NCI-H146 treated with DMSO at 0.1 percent for 48 hours (cell line): ENCODE results near the gene NCK1.
A peak's percentile ranks its signal among the peaks of the same experiment; 100 is the strongest.
"Not testable (repeated sequence)": the region's sequence is repeated elsewhere in the genome, so short reads cannot be mapped to it uniquely, and the experiment has no call there.

Experiments used
- DNase-seq: peaks from one replicate; lab custom pipeline; 2025; ENCODE audit not compliant: unreplicated experiment; lab: John Stamatoyannopoulos, UW

Gene NCK1

GRCh38 chr3:136860541-136860940 lies 1.5 kb upstream of the NCK1 start:
- DNase-seq, result peak; percentile 93

GRCh38 chr3:136862617-136863322 lies 762 bp downstream of the NCK1 start:
- DNase-seq, result peak; percentile 73

DNA sequence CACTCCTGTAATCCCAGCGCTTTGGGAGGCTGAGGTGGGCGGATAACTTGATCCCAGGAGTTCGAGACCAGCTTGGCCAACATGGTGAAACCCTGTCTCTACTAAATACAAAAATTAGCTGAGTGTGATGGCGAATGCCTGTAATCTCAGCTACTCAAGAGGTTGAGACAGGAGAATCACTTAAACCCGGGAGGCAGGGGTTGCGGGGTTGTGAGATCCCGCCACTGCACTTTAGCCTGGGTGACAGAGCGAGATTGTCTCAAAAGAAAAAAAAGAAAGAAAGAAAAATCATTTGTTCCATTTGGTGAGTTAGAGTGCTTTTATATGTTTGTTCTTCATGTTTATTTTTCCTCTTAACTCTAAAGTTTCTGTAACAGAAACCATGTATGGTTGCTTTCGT lies 7.3 kb downstream of the NCK1 start:
- no peak for DNase-seq

DNA sequence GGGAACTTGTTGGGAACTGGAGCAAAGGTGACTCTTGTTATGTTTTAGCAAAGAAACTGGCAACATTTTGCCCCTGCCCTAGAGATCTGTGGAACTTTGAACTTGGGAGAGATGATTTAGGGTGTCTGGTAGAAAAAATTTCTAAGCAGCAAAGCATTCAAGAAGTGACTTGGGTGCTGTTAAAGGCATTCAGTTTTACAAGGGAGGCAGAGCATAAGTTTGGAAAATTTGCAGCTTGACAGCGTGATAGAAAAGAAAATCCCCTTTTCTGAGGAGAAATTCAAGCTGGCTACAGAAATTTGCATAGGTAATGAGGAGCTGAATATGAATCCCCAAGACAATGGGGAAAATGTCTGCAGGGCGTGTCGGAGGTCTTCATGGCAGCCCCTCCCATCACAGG lies 10.2 kb downstream of the NCK1 start:
- not testable (repeated sequence) for DNase-seq

- DNase-seq, result not testable (repeated sequence)
These were observed 17.5 kb downstream of the NCK1 start for GRCh38 chr3:136879510-136879909.

GRCh38 chr3:136882571-136882970 lies 20.6 kb downstream of the NCK1 start:
- peak; percentile 13 for DNase-seq

DNA sequence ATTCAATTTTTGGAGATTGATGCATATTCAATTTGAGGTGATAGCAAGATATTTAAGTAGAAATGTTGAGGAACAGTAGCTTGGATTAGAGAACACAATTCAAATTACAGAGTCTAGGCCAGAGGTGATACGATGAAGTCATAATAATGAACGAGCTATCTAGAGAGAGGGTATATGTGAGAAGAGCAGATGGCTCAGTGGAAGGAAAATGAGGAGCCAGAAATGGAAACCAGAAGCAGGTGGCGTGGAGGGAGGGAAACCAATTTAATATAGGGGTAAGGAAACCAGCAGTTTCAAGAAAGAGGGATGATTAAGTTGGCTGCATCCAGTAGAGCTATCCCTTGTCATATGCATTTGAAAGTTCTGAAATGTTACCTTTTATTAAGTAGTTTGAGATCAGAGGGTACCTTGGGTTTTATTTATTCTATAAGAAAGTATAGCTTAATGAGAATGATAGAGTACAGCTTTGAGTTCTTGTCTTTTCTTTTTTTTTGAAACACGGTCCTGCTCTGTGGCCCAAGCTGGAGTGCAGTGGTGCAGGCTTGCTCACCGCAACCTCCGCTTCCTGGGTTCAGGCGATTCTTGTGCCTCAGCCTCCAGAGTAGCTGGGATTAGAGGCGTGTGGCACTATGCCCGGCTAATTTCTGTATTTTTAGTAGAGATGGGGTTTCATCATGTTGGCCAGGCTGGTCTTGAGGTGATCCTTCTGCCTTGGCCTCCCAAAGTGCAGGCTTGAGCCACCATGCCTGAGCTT lies 22.1 kb downstream of the NCK1 start:
- peak; percentile 57 for DNase-seq

- no peak for DNase-seq
These were observed 23.6 kb downstream of the NCK1 start for GRCh38 chr3:136885357-136886213.

GRCh38 chr3:136889947-136890346 lies 27.9 kb downstream of the NCK1 start:
- no peak for DNase-seq

DNA sequence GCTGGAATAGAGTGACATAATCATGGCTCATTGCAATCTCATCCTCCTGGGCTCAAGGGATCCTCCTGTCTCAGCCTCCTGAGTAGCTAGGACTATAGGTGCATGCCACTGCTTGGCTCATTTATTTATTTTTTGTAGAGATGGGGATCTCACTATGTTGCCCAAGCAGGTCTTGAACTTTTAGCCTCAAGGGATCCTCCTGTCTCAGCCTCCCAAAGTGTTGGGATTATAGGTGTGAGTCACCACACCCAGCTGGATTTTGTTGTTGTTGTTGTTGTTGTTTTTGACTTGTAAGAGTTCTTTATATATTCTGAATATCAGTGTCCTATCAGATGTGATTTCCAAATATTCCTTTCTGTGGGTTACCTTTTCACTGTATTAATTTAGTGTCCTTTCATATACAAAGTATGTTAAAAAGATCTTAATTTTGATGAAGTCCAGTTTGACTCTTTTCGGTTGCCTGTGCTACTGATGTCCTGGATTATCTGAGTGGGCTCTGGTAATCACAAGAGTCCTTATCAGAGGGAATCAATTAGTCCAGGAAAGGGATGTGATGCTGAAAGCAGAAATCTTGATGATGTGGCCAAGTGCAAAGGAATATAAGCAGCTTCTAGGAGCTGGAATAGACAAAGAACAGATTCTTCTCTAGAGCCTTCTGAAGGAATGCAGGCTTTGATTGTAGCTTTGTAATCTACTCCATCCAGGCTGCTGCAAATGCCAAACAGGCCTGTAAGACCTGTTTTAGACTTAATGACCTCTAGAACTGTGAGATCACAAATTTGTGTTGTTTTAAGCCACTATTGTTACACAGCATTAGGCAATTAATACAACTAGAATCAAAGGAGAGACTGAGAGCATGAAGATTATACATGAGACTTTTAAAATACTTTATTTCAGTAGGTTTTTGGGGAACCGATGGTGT lies 30.2 kb downstream of the NCK1 start:
- no peak for DNase-seq

DNA sequence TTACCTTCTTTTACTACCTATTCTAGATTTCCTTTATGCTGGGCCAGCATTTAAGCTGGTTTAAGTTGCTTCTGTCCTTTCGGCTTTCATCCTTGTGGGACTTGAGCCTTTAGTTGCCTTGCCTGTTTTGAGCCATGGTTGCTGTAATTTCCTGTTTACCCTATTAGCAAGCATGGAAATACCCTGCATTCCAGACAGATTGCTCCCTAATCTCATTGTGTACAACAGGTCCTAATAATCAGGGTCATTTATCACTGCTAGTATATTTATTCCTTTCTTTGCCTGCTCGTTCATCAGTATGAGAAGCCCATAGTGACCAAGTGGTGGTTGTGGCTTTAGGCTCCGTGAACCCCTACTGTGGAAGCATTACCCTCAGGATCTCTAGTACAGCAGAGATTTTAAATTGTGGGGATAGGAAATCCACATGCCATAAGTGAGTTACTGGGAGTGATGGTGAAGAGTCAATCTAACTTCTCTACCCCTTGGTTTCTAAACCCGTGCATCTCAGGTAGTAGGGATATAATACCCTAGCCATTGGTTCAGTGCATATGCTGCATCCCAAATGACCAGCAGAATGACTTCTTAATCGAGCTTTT lies 31.9 kb downstream of the NCK1 start:
- no peak for DNase-seq

DNA sequence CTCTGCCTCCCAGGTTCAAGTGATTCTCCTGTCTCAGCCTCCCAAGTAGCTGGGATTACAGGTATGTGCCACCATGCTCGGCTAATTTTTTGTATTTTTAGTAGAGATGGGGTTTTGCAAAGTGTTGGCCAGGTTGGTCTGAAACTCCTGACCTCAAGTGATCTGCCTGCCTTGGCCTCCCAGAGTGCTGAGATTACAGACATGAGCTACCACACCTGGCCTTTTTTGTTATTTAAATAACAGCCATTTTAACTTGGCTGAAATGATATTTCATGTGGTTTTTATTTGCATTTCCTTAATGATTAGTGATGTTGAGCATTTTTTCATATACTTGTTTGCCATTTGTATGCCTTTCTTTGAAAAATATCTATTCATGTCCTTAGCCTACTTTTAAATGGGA lies 35.2 kb downstream of the NCK1 start:
- peak; percentile 15 for DNase-seq

- DNase-seq, result no peak
These were observed 36.5 kb downstream of the NCK1 start for GRCh38 chr3:136898549-136898948.

DNA sequence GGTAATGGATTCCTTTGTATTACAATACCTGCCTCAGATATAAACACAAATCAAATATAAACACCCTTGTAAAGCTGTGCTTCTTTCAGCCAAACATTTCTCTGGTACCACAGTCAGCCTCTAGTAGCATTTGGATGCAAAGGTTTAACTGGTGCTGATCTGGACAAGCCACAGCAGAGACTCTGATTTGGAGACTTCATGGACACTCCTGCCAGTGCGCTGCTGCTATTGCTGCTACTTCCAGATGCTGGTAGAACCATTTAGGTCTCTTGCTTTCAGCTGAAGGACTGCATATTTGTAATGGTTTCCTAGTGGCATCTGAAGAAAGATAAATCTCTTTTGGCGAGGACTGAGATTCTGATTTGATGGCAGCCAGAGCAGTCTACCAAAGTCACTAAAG lies 36.9 kb downstream of the NCK1 start:
- DNase-seq, result no peak

DNA sequence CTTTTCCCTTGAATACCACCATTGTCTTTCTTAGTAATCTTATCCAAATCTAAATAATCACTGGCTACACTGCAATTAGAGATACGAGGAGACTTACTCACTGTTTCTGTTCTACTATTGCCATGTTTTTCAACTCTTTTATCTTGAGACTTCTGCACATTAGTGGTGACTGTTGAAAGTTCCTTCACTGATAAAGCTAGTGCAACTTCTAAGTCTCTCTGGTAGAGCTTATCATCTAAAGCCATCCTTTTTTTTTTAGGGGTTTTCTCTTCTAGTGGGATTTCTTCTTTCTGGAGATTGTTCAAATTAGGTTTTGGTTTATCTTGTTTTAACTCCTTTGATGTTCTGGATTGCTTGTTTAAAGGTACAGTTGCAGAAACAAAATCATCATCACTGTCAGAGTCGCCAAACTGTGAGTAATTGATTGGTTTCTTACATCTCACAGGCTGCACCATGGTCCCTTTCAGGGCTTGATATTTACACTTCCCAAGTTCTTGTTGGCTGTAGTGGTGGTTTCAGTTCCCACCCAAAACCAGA lies 37.7 kb downstream of the NCK1 start:
- DNase-seq, result no peak

DNA sequence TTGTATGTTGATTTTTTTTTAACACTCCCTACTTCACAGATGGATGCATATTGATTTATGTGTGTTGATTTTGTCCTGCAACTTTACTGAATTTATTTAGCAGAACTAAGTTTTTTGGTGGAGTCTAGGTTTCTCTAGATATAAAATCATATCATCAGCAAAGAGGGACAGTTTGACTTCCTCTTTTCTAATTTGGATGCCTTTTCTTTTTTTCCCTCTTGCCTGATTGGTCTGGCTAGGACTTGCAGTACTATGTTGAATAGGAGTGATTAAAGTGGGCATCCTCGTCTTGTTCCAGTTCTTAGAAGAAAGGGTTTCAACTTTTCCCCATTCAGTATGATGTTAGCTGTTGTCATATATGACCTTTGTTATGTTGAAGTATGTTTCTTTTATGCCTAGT lies 38.7 kb downstream of the NCK1 start:
- DNase-seq, result not testable (repeated sequence)

- DNase-seq, result no peak
These were observed 39.4 kb downstream of the NCK1 start for GRCh38 chr3:136901391-136901790.

DNA sequence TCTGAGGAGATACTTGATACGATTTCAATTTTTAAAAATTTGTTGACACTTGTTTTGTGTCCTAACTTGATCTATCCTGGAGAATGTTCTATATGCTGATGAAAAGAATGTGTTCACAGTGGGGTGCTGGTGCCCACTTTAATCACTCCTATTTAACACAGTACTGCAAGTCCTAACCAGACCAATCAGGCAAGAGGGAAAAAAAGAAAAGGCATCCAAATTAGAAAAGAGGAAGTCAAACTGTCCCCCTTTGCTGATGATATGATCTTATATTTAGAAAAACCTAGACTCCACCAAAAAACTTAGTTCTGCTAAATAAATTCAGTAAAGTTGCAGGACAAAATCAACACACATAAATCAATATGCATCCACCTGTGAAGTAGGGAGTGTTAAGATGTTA lies 40.5 kb downstream of the NCK1 start:
- peak; percentile 22 for DNase-seq

GRCh38 chr3:136903899-136904298 lies 41.9 kb downstream of the NCK1 start:
- DNase-seq, result no peak

GRCh38 chr3:136904746-136905145 lies 42.7 kb downstream of the NCK1 start:
- DNase-seq, result no peak
